NCI-H2081 treated with DMSO at 0.1 percent for 48 hours (cell line): ENCODE results near the gene AKAP1.

Experiments
- DNase-seq: peaks from one replicate; lab custom pipeline; 2025; lab: John Stamatoyannopoulos, UW

Gene AKAP1

GRCh38 chr17:57130708-57131461, 45.8 kb downstream of the AKAP1 start:
- peak; percentile 54 for DNase-seq

DNA sequence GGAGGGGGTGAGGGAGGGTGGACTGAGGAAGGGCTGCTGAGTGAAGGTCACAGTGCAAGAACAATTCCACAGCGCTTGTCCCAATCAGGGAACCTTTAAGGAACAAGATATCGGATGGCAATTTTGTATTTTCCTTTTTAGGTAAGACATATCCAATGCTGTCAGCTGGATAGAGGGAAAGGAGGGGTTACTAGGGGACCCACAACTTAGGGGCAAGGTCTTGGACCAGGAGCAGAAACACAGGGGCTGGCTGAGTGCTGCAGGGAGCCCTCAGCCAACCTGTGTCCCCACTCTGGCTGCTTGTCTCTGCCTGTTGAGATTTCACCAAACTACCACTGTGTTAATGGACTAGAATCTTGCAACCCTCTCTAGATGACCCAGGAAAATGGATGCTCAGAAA, 47.6 kb downstream of the AKAP1 start:
- no peak for DNase-seq

- DNase-seq = no peak
Measured at GRCh38 chr17:57133486-57133885, 48.4 kb downstream of the AKAP1 start.

GRCh38 chr17:57135026-57135788, 50.2 kb downstream of the AKAP1 start:
- DNase-seq = no peak

DNA sequence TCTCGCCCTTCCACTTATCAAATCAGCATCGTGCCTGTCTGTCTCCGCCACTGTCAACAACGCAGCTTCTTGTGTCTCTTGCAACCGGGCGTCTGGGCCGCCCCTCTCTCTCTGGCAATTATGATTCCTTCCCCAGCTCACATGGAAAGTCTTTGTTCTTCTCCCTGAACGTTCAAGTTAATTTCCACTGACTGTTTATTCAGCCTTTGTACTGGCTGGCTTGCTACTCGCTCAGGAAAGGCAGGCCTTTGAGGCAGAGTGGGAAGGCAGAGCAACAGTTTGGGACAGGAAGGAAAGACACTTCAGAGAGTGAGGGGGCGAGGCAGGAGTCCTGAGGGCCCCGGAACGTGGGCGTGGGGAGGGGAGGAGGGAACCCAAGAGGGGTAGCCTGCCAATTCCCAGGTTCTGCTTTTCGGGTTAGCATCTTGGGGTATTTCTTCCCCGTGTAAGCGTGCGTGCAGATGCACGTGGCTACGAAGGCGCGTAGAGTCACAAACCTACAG, 50.8 kb downstream of the AKAP1 start:
- no peak for DNase-seq

- no peak for DNase-seq
Measured at GRCh38 chr17:57136355-57136754, 51.3 kb downstream of the AKAP1 start.

- DNase-seq = no peak
Measured at GRCh38 chr17:57138030-57138911, 53.2 kb downstream of the AKAP1 start.

DNA sequence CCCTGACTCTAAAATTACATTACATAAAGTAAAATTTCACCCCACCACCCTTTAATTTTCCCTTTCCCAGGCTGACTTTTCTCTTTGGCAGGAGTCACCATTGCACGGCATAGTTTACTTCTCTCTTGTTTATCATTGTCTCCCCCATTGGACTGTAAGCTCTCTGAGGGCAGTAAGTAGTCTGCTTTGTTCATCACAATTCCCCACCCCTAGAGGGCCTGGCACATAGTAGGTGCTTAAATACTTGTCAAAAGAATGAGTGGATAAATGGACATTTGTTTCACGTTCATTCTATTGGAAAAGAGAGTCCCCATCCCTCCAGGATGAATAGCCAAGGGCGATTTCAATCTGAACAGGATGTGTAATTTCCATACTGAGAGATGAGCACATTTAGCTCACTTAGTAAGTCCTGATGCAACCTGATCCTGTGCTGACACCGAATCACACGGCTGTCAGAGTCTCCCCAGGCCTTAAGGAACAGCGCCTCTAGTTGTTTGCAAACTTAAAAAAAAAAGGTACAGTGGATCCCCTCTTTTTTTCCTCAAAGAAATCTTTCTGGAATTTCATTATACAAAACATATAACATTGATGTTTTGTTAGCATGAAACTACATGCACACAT, 54.0 kb downstream of the AKAP1 start:
- no peak for DNase-seq

- no peak for DNase-seq
Measured at GRCh38 chr17:57140316-57140715, 55.3 kb downstream of the AKAP1 start.

DNA sequence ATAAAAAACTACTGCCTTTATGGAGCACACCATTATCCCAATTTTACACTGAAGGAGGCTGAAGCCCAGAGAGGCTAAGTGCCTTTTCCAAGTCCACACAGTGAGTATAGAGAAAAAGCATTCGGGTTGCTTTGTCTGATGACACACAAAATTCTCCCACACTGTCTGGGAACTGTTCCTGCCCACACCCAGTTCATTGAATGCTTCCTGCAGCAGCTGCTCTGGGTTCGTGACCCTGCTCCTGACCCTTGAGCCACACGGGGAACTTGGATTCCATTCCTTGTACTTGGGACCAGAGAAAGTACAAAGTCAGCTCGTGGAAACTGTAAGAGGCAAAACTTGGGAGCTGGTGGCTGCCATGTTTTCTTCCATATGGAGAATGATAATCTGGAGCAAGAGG, 57.9 kb downstream of the AKAP1 start:
- DNase-seq = no peak

DNA sequence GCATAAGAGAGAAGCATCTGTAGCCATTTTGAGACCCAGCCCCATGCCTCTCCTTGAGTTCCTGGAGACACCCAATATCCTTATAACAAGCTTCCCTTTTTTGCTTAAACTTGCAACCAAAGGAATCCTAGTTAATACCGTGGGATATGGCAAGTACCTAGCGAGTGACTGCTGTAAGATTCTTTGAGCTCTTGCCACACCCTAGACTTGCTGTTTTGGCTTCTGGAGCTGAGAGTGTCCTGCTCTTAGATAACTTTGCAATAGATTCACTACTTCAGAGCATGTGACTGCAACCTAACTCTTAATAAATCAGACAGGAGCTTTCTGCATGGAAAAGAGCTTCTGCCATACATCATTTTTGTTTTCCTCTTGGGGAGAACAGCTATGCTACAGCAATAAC, 58.3 kb downstream of the AKAP1 start:
- DNase-seq = no peak

GRCh38 chr17:57143919-57144318, 58.9 kb downstream of the AKAP1 start:
- no peak for DNase-seq

- no peak for DNase-seq
Measured at GRCh38 chr17:57144567-57144966, 59.5 kb downstream of the AKAP1 start.

DNA sequence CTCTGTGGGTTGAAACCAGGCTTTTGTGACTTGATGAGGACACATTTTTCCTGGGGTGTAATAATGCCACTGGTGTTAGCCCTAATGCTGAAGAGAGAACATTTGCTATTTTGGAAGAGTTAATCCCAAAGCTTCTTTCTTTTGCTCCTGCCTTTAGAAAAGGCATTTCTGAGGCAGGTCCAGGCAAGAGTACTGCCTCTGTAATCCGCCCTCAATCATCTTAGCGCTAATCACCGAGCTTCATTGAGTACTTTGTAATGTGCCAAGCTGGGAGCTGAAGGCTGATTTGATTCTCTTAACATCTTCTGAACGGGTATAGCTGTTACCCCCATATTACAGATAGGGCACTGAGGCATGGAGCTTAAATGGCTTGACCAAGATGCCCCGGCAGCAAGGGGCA, 60.3 kb downstream of the AKAP1 start:
- no peak for DNase-seq

GRCh38 chr17:57146273-57146672, 61.2 kb downstream of the AKAP1 start:
- DNase-seq = no peak

DNA sequence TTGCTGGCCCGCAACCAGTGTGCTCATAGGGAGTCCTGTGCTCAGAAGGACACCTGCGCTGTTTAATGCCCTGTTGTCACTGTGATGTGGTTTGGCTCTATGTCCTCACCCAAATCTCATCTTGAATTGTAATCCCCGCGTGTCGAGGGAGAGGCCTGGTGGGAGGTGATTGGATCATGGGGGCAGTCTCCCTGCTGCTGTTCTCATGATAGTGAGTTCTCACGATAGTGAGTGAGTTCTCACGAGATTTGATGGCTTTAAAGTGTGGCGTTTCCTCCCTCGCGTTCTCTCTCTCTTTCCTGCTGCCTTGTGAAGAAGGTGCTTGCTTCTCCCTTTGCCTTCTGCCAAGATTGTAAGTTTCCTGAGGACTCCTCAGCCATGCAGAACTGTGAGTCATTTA, 66.8 kb downstream of the AKAP1 start:
- no peak for DNase-seq

DNA sequence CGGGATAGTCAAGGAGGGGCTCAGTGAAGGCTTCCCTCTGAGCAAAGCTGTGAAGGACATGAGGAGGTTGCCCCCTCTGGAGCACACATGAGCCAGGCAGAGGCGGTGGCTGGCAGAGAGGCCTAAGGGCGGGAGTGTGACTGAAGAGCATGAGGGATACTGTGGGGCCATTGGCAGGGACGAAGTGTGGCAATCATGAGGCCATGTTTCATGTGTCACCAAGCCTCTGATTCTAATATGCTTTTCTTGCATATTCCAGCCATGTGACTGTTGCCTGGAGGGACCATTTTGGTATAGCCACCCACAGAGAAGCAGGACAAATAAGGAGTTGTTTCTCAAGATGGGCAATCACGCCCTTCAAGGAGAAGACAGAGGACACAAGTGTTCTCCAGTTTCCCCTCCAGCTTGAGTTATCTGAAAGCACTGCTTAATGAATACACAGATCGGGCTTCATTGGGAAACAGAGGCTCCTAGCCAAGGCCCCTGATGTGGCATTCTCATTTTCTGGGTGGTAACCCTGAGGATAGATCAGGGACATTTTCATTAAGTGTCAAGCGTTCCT, 68.0 kb downstream of the AKAP1 start:
- DNase-seq = no peak

DNA sequence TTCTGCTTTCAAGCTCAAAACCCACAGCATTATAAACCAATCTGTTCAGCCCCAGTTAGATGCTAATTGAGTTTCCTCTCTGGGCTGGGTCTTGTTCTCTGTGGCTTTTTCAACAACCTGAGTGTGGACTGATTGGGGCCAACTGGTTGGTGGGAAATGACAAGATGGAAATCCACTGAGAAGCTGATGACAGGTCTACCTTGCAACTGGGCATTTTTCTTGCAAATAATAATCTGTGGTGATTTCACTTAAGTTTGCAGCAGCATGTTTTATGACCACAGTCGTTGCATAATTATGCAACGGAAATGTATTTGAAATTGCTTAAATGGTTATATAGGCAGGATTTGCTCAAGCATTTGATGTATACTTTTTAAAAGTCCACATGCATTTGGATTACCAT, 69.9 kb downstream of the AKAP1 start:
- no peak for DNase-seq

- no peak for DNase-seq
Measured at GRCh38 chr17:57158325-57158724, 73.3 kb downstream of the AKAP1 start.

DNA sequence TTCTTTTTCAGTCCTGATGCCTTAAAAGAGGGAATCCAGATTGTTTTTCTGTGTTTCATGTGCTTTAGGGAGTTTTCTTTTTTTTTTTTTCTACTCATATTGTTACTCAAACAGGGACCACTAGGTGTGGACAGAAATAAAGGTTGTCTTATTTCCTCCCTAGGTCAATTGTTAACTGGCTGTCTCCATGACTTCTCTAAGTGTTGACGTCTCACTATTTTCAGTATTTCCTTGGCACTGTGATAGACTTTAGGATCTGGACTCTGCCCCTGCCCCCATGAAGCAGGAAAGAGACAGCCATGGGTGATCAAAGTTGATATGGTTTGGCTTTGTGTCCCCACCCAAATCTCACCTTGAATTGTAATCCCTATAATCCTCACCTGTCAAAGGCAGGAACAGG, 73.7 kb downstream of the AKAP1 start:
- DNase-seq = no peak

DNA sequence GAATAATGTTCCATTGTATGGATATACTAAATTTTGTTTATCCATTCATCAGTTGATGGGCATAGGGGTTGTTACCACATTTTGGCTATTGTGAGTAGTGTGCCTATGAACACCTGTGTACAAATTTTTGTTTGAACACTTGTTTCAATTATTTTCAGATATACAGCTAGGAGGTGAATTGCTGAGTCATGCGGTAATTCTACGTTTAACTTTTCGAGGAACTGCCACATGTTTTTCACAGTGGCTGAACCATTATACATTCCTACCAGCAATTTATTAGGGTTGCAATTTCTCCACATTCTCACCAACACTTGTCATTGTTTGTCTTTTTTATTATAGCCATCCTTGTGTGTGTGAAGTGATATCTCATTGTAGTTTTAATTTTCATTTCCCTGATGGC, 75.6 kb downstream of the AKAP1 start:
- no peak for DNase-seq

GRCh38 chr17:57164814-57165213, 79.8 kb downstream of the AKAP1 start:
- no peak for DNase-seq
